Measurements from ENCODE around the gene NBAS. TPM values are rescaled to one million over a fixed set of nuclear protein-coding genes. Genes with fewer than 3 reads are reported as not detected.
"Not testable (repeated sequence)": the region's sequence is repeated elsewhere in the genome, so short reads cannot be mapped to it uniquely, and the experiment has no call there.

Gene NBAS
- total and polyA plus RNA-seq, 4 donors: 55.6 to 105 (median 73.0) TPM

GRCh38 chr2:15220603-15221002 lies 340.5 kb downstream of the NBAS start:
- Histone ChIP-seq H3K27ac (ENCODE audit: low read depth, low read length) (no peak overlapping the region), H3K36me3 (ENCODE audit: control insufficient read depth, insufficient read depth, low read length) (peaks cover 7% of the 10 kb centered on the region), H3K4me1 (ENCODE audit: control insufficient read depth, insufficient read depth, low read length) (no peaks in the 10 kb centered on the region), H3K4me3 (ENCODE audit: low read depth, low read length) (no peak overlapping the region), H3K9me3 (ENCODE audit: control insufficient read depth, insufficient read depth, low read length) (no peaks in the 10 kb centered on the region), H3K27me3 (ENCODE audit: control insufficient read depth, insufficient read depth, low read length) (no peaks in the 10 kb centered on the region)
- no peak for DNase-seq (ENCODE audit: low read depth in 4 of 6, low spot score in 6 of 6)

GRCh38 chr2:15218423-15219086 lies 342.6 kb downstream of the NBAS start:
- no peak overlapping the region for H3K4me3 ChIP-seq (ENCODE audit: low read depth, low read length)
- WGBS (ENCODE audit: insufficient coverage): 98% methylated on average over 9 of the region's 17 CpGs
- no peaks in the 10 kb centered on the region for H3K27me3 ChIP-seq (ENCODE audit: control insufficient read depth, insufficient read depth, low read length)
- H3K27ac ChIP-seq (ENCODE audit: low read depth, low read length): no peak overlapping the region
- no peaks in the 10 kb centered on the region for H3K4me1 ChIP-seq (ENCODE audit: control insufficient read depth, insufficient read depth, low read length)
- H3K36me3 ChIP-seq (ENCODE audit: control insufficient read depth, insufficient read depth, low read length): peaks cover 7% of the 10 kb centered on the region
- no peaks in the 10 kb centered on the region for H3K9me3 ChIP-seq (ENCODE audit: control insufficient read depth, insufficient read depth, low read length)
- DNase-seq (ENCODE audit: low read depth in 4 of 6, low spot score in 6 of 6): no peak

- no peaks in the 10 kb centered on the region for H3K9me3 ChIP-seq (ENCODE audit: control insufficient read depth, insufficient read depth, low read length)
- no peak overlapping the region for H3K4me3 ChIP-seq (ENCODE audit: low read depth, low read length)
- no peaks in the 10 kb centered on the region for H3K27me3 ChIP-seq (ENCODE audit: control insufficient read depth, insufficient read depth, low read length)
- H3K4me1 ChIP-seq (ENCODE audit: control insufficient read depth, insufficient read depth, low read length): no peaks in the 10 kb centered on the region
- WGBS (ENCODE audit: insufficient coverage): 95% methylated on average over 4 of the region's 6 CpGs
- no peak for DNase-seq (ENCODE audit: low read depth in 4 of 6, low spot score in 6 of 6)
- H3K27ac ChIP-seq (ENCODE audit: low read depth, low read length): no peak overlapping the region
- H3K36me3 ChIP-seq (ENCODE audit: control insufficient read depth, insufficient read depth, low read length): no peaks in the 10 kb centered on the region
Measured at GRCh38 chr2:15212249-15212648, 348.9 kb downstream of the NBAS start.

- WGBS (ENCODE audit: insufficient coverage): 100% methylated on average over 1 of the region's 1 CpG
- not testable (repeated sequence) for H3K27ac ChIP-seq (ENCODE audit: low read depth, low read length)
Measured at GRCh38 chr2:15210542-15210941, 350.6 kb downstream of the NBAS start.

GRCh38 chr2:15206419-15206818 lies 354.7 kb downstream of the NBAS start:
- H3K4me3 ChIP-seq (ENCODE audit: low read depth, low read length): no peak overlapping the region
- peaks cover 3% of the 10 kb centered on the region for H3K36me3 ChIP-seq (ENCODE audit: control insufficient read depth, insufficient read depth, low read length)
- H3K4me1 ChIP-seq (ENCODE audit: control insufficient read depth, insufficient read depth, low read length): no peaks in the 10 kb centered on the region
- DNase-seq (ENCODE audit: low read depth in 4 of 6, low spot score in 6 of 6): no peak
- H3K9me3 ChIP-seq (ENCODE audit: control insufficient read depth, insufficient read depth, low read length): no peaks in the 10 kb centered on the region
- 100% methylated on average over 1 of the region's 1 CpG for WGBS (ENCODE audit: insufficient coverage)
- no peaks in the 10 kb centered on the region for H3K27me3 ChIP-seq (ENCODE audit: control insufficient read depth, insufficient read depth, low read length)
- no peak overlapping the region for H3K27ac ChIP-seq (ENCODE audit: low read depth, low read length)

More at GRCh38 chr2:15210542-15210941, 350.6 kb downstream of the NBAS start:
- H3K36me3 ChIP-seq (ENCODE audit: control insufficient read depth, insufficient read depth, low read length); H3K4me3 ChIP-seq (ENCODE audit: low read depth, low read length); H3K4me1 ChIP-seq (ENCODE audit: control insufficient read depth, insufficient read depth, low read length); H3K27me3 ChIP-seq (ENCODE audit: control insufficient read depth, insufficient read depth, low read length); H3K9me3 ChIP-seq (ENCODE audit: control insufficient read depth, insufficient read depth, low read length); DNase-seq (ENCODE audit: low read depth in 4 of 6, low spot score in 6 of 6): not testable (repeated sequence)

GRCh38 chr2:15205562-15205961 lies 355.6 kb downstream of the NBAS start:
- H3K4me1 ChIP-seq (ENCODE audit: control insufficient read depth, insufficient read depth, low read length): no peaks in the 10 kb centered on the region
- H3K27me3 ChIP-seq (ENCODE audit: control insufficient read depth, insufficient read depth, low read length): no peaks in the 10 kb centered on the region
- no peaks in the 10 kb centered on the region for H3K9me3 ChIP-seq (ENCODE audit: control insufficient read depth, insufficient read depth, low read length)
- H3K4me3 ChIP-seq (ENCODE audit: low read depth, low read length): no peak overlapping the region
- no peak overlapping the region for H3K27ac ChIP-seq (ENCODE audit: low read depth, low read length)
- peaks cover 3% of the 10 kb centered on the region for H3K36me3 ChIP-seq (ENCODE audit: control insufficient read depth, insufficient read depth, low read length)
- no peak for DNase-seq (ENCODE audit: low read depth in 4 of 6, low spot score in 6 of 6)
- WGBS (ENCODE audit: insufficient coverage): 100% methylated on average over 1 of the region's 5 CpGs

GRCh38 chr2:15201009-15201408 lies 360.1 kb downstream of the NBAS start:
- peak in 1 of 6 donors; percentile 14 for DNase-seq (ENCODE audit: low read depth in 4 of 6, low spot score in 6 of 6)
- Histone ChIP-seq H3K4me3 (ENCODE audit: low read depth, low read length) (no peak overlapping the region), H3K9me3 (ENCODE audit: control insufficient read depth, insufficient read depth, low read length) (no peaks in the 10 kb centered on the region), H3K36me3 (ENCODE audit: control insufficient read depth, insufficient read depth, low read length) (no peaks in the 10 kb centered on the region), H3K27me3 (ENCODE audit: control insufficient read depth, insufficient read depth, low read length) (no peaks in the 10 kb centered on the region), H3K27ac (ENCODE audit: low read depth, low read length) (no peak overlapping the region), H3K4me1 (ENCODE audit: control insufficient read depth, insufficient read depth, low read length) (no peaks in the 10 kb centered on the region)
- WGBS (ENCODE audit: insufficient coverage): no CpG with 5 or more reads among the region's 1 CpG

- Histone ChIP-seq H3K27me3 (ENCODE audit: control insufficient read depth, insufficient read depth, low read length) (no peaks in the 10 kb centered on the region), H3K4me1 (ENCODE audit: control insufficient read depth, insufficient read depth, low read length) (no peaks in the 10 kb centered on the region), H3K27ac (ENCODE audit: low read depth, low read length) (no peak overlapping the region), H3K9me3 (ENCODE audit: control insufficient read depth, insufficient read depth, low read length) (no peaks in the 10 kb centered on the region), H3K4me3 (ENCODE audit: low read depth, low read length) (no peak overlapping the region), H3K36me3 (ENCODE audit: control insufficient read depth, insufficient read depth, low read length) (no peaks in the 10 kb centered on the region)
- DNase-seq (ENCODE audit: low read depth in 4 of 6, low spot score in 6 of 6): no peak
Measured at GRCh38 chr2:15200581-15200980, 360.6 kb downstream of the NBAS start.

- H3K36me3 ChIP-seq (ENCODE audit: control insufficient read depth, insufficient read depth, low read length): no peaks in the 10 kb centered on the region
- no peak overlapping the region for H3K27ac ChIP-seq (ENCODE audit: low read depth, low read length)
- no peaks in the 10 kb centered on the region for H3K9me3 ChIP-seq (ENCODE audit: control insufficient read depth, insufficient read depth, low read length)
- DNase-seq (ENCODE audit: low read depth in 4 of 6, low spot score in 6 of 6): no peak
- 90% methylated on average over 3 of the region's 3 CpGs for WGBS (ENCODE audit: insufficient coverage)
- no peaks in the 10 kb centered on the region for H3K4me1 ChIP-seq (ENCODE audit: control insufficient read depth, insufficient read depth, low read length)
- no peak overlapping the region for H3K4me3 ChIP-seq (ENCODE audit: low read depth, low read length)
- no peaks in the 10 kb centered on the region for H3K27me3 ChIP-seq (ENCODE audit: control insufficient read depth, insufficient read depth, low read length)
Measured at GRCh38 chr2:15198051-15198450, 363.1 kb downstream of the NBAS start.

GRCh38 chr2:15195813-15196212 lies 365.3 kb downstream of the NBAS start:
- H3K36me3 ChIP-seq (ENCODE audit: control insufficient read depth, insufficient read depth, low read length): no peaks in the 10 kb centered on the region
- DNase-seq (ENCODE audit: low read depth in 4 of 6, low spot score in 6 of 6): no peak
- no peaks in the 10 kb centered on the region for H3K27me3 ChIP-seq (ENCODE audit: control insufficient read depth, insufficient read depth, low read length)
- H3K4me3 ChIP-seq (ENCODE audit: low read depth, low read length): no peak overlapping the region
- no peaks in the 10 kb centered on the region for H3K9me3 ChIP-seq (ENCODE audit: control insufficient read depth, insufficient read depth, low read length)
- WGBS (ENCODE audit: insufficient coverage): 94% methylated on average over 2 of the region's 4 CpGs
- no peak overlapping the region for H3K27ac ChIP-seq (ENCODE audit: low read depth, low read length)
- no peaks in the 10 kb centered on the region for H3K4me1 ChIP-seq (ENCODE audit: control insufficient read depth, insufficient read depth, low read length)
